Measurements from ENCODE around the gene GOLGA2. TPM values are rescaled to one million over a fixed set of nuclear protein-coding genes. Genes with fewer than 3 reads are reported as not detected.
A peak's percentile ranks its signal among the peaks of the same experiment; 100 is the strongest.

Gene GOLGA2
- polyA plus RNA-seq, 1 of the 3 experiments (the other 2 are of a cell fraction), result 103 TPM

DNA sequence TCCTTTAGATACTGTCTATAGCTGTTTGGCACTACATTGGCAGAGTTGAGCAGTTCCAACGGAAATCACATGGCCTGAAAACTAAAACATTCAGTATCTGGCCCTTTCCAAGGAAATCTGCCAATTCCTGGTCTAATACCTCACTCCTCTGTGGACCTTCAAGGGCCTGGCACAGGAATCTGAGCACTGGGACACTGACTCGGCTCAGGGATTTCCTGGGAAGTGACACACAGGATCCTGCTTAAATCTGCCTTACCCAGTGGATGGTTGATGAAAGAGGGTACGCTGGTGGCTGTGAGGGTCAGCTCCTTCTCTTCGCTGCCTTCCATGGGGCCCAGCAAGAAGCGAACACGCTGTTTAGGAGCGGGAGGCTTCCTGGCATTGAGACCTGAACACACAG, 45.5 kb upstream of the GOLGA2 start:
- WGBS (ENCODE audit: low lambda C conversion rate), result 76% methylated on average over 7 of the region's 7 CpGs
- Histone ChIP-seq H3K9ac (peak overlapping the region; percentile 75; the same call in 1 of the 2 replicates), H3F3A (replicated peaks; ENCODE audit: insufficient read depth) (no peaks in the 10 kb centered on the region), H3K9me2 (no peaks in the 10 kb centered on the region), H3K36me3 (replicated peaks in 1 of 2; ENCODE audit: control insufficient read depth in 1 of 2, insufficient read depth in 2 of 2, low read length in 1 of 2) (peaks cover 27 to 33% of the 10 kb centered on the region in 2 experiments), H3K27me3 (ENCODE audit: insufficient read depth) (no peaks in the 10 kb centered on the region), H4K20me1 (ENCODE audit: insufficient read depth) (0 out of 2 replicates have a peak, but pooled peaks cover 4% of the 10 kb centered on the region), H3K27ac (ENCODE audit: low read depth in 2 of 2, low read length in 1 of 2) (no peak overlapping the region), H3K4me2 (peak overlapping the region; percentile 99), H3K79me2 (ENCODE audit: insufficient read depth) (peaks cover 52% of the 10 kb centered on the region), H3K4me3 (ENCODE audit: low read depth in 2 of 2, low read length in 1 of 2) (peak overlapping the region; percentile 75 to 96), H2AFZ (ENCODE audit: low read depth) (no peak overlapping the region), H3K4me1 (ENCODE audit: control insufficient read depth in 1 of 2, insufficient read depth in 2 of 2, low read depth in 1 of 2, low read length in 1 of 2) (peaks cover 11% of the 10 kb centered on the region in 2 experiments; a peak in 3 of 4 replicates), H3K9me3 (no peaks in the 10 kb centered on the region)
- no peak for TF ChIP-seq EP300 (IDR thresholded peaks at IDR 0.05; ENCODE audit: borderline replicate concordance in 1 of 2, low read depth in 1 of 2, low read length in 1 of 2)
- TF ChIP-seq, protein P1, sequence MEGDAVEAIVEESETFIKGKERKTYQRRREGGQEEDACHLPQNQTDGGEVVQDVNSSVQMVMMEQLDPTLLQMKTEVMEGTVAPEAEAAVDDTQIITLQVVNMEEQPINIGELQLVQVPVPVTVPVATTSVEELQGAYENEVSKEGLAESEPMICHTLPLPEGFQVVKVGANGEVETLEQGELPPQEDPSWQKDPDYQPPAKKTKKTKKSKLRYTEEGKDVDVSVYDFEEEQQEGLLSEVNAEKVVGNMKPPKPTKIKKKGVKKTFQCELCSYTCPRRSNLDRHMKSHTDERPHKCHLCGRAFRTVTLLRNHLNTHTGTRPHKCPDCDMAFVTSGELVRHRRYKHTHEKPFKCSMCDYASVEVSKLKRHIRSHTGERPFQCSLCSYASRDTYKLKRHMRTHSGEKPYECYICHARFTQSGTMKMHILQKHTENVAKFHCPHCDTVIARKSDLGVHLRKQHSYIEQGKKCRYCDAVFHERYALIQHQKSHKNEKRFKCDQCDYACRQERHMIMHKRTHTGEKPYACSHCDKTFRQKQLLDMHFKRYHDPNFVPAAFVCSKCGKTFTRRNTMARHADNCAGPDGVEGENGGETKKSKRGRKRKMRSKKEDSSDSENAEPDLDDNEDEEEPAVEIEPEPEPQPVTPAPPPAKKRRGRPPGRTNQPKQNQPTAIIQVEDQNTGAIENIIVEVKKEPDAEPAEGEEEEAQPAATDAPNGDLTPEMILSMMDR (IDR thresholded peaks at IDR 0.05), result no peak
- no peak for TF ChIP-seq EZH2phosphoT487 (IDR thresholded peaks at IDR 0.05; ENCODE audit: borderline replicate concordance, low read depth)
- no peak for TF ChIP-seq NFIC (IDR thresholded peaks at IDR 0.05; ENCODE audit: borderline replicate concordance)
- TF ChIP-seq YY1 (IDR thresholded peaks at IDR 0.05; ENCODE audit: low read depth), result no peak
- DNase-seq, result no peak
- CTCF ChIA-PET, result interaction anchor here (0.7 to 3.4 kb wide), 7 partner anchors 12 to 128 kb away, joined by 3 to 21 read pairs (median 4); no protein-coding TSS in a partner anchor
- POLR2A ChIA-PET, result interaction anchor here (1.0 kb wide), 1 partner anchor 12 kb away, joined by 4 read pairs; no protein-coding TSS in a partner anchor

DNA sequence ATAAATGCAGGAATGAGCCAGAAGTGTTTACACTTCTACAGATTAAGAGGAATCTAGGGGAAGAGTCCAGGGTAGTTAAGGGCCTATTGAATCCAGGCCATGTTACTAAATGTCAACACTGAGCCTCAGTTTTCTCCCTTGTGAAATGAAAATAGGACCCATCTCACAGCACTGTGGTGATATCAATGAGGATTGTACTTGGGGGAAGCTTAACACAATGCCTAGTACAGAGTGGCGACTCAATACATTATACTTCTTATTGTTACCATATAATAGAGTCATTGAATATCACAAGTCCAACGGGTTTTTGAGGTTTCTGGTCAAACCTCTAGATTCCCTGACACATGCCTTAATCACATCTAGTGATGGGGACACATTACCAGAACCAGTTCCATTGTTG, 41.8 kb upstream of the GOLGA2 start:
- Histone ChIP-seq H3K9me3 (no peaks in the 10 kb centered on the region), H3K36me3 (replicated peaks in 1 of 2; ENCODE audit: control insufficient read depth in 1 of 2, insufficient read depth in 2 of 2, low read length in 1 of 2) (peaks cover 27 to 35% of the 10 kb centered on the region in 2 experiments), H3K4me2 (no peak overlapping the region), H4K20me1 (ENCODE audit: insufficient read depth) (no peaks in the 10 kb centered on the region), H3K4me3 (ENCODE audit: low read depth in 2 of 2, low read length in 1 of 2) (no peak overlapping the region), H2AFZ (ENCODE audit: low read depth) (no peak overlapping the region), H3K79me2 (ENCODE audit: insufficient read depth) (peaks cover 19% of the 10 kb centered on the region), H3F3A (replicated peaks; ENCODE audit: insufficient read depth) (no peaks in the 10 kb centered on the region), H3K4me1 (ENCODE audit: control insufficient read depth in 1 of 2, insufficient read depth in 2 of 2, low read depth in 1 of 2, low read length in 1 of 2) (peaks cover 0 to 6% of the 10 kb centered on the region in 2 experiments; a peak in 1 of 4 replicates), H3K9ac (no peak overlapping the region), H3K27me3 (ENCODE audit: insufficient read depth) (no peaks in the 10 kb centered on the region), H3K27ac (ENCODE audit: low read depth in 2 of 2, low read length in 1 of 2) (no peak overlapping the region), H3K9me2 (no peaks in the 10 kb centered on the region)
- ChIA-PET POLR2A (no interaction called here), CTCF (interaction anchor here (0.7 kb wide), 1 partner anchor 24 kb away, joined by 3 read pairs; no protein-coding TSS in a partner anchor)
- 81% methylated on average over 2 of the region's 2 CpGs for WGBS (ENCODE audit: low lambda C conversion rate)
- TF ChIP-seq JUND (IDR thresholded peaks at IDR 0.05), result no peak
- TF ChIP-seq FOXJ3 (CRISPR knock-in tag; IDR thresholded peaks at IDR 0.05), result no peak
- no peak for TF ChIP-seq RXRA (IDR thresholded peaks at IDR 0.05; ENCODE audit: borderline replicate concordance, low read depth)
- no peak for TF ChIP-seq RCOR1 (IDR thresholded peaks at IDR 0.05; ENCODE audit: low read length)
- no peak for TF ChIP-seq NFIC (IDR thresholded peaks at IDR 0.05; ENCODE audit: borderline replicate concordance)
- TF ChIP-seq, protein P2, sequence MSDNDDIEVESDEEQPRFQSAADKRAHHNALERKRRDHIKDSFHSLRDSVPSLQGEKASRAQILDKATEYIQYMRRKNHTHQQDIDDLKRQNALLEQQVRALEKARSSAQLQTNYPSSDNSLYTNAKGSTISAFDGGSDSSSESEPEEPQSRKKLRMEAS (IDR thresholded peaks at IDR 0.05; ENCODE audit: low read depth), result no peak
- TF ChIP-seq POLR2AphosphoS5 (IDR thresholded peaks at IDR 0.05; ENCODE audit: low read depth, low read length), result no peak
- TF ChIP-seq FOXM1 (IDR thresholded peaks at IDR 0.05; ENCODE audit: low read depth), result no peak
- DNase-seq, result no peak
